Measurements from ENCODE around the gene SPATA21. TPM values are rescaled to one million over a fixed set of nuclear protein-coding genes. Genes with fewer than 3 reads are reported as not detected.

Gene SPATA21
- polyA plus RNA-seq, 1 donor from 2014 or later, result 0.15 TPM

GRCh38 chr1:16464917-16465625, 27.8 kb upstream of the SPATA21 start:
- no peak overlapping the region for H3K27ac ChIP-seq (ENCODE audit: low read length)
- H3K79me2 ChIP-seq (replicated peaks; ENCODE audit: insufficient read depth, low read length), result no peaks in the 10 kb centered on the region
- no peaks in the 10 kb centered on the region for H3K9me2 ChIP-seq (ENCODE audit: insufficient read depth, low read length)
- H2AFZ ChIP-seq (ENCODE audit: low read depth, low read length), result no peak overlapping the region
- TF ChIP-seq TAF1 (IDR thresholded peaks at IDR 0.05; ENCODE audit: low read depth), result no peak
- TF ChIP-seq EP300 (conservative IDR thresholded peaks at IDR 0.05; ENCODE audit: poor library complexity, severe bottlenecking), result no peak
- no peak for TF ChIP-seq SMC3 (conservative IDR thresholded peaks at IDR 0.05; ENCODE audit: poor library complexity)
- TF ChIP-seq, protein P1, sequence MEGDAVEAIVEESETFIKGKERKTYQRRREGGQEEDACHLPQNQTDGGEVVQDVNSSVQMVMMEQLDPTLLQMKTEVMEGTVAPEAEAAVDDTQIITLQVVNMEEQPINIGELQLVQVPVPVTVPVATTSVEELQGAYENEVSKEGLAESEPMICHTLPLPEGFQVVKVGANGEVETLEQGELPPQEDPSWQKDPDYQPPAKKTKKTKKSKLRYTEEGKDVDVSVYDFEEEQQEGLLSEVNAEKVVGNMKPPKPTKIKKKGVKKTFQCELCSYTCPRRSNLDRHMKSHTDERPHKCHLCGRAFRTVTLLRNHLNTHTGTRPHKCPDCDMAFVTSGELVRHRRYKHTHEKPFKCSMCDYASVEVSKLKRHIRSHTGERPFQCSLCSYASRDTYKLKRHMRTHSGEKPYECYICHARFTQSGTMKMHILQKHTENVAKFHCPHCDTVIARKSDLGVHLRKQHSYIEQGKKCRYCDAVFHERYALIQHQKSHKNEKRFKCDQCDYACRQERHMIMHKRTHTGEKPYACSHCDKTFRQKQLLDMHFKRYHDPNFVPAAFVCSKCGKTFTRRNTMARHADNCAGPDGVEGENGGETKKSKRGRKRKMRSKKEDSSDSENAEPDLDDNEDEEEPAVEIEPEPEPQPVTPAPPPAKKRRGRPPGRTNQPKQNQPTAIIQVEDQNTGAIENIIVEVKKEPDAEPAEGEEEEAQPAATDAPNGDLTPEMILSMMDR (IDR thresholded peaks at IDR 0.05; ENCODE audit: poor library complexity, severe bottlenecking), result no peak
- no peak for TF ChIP-seq RAD21 (conservative IDR thresholded peaks at IDR 0.05)
- TF ChIP-seq, protein P2, sequence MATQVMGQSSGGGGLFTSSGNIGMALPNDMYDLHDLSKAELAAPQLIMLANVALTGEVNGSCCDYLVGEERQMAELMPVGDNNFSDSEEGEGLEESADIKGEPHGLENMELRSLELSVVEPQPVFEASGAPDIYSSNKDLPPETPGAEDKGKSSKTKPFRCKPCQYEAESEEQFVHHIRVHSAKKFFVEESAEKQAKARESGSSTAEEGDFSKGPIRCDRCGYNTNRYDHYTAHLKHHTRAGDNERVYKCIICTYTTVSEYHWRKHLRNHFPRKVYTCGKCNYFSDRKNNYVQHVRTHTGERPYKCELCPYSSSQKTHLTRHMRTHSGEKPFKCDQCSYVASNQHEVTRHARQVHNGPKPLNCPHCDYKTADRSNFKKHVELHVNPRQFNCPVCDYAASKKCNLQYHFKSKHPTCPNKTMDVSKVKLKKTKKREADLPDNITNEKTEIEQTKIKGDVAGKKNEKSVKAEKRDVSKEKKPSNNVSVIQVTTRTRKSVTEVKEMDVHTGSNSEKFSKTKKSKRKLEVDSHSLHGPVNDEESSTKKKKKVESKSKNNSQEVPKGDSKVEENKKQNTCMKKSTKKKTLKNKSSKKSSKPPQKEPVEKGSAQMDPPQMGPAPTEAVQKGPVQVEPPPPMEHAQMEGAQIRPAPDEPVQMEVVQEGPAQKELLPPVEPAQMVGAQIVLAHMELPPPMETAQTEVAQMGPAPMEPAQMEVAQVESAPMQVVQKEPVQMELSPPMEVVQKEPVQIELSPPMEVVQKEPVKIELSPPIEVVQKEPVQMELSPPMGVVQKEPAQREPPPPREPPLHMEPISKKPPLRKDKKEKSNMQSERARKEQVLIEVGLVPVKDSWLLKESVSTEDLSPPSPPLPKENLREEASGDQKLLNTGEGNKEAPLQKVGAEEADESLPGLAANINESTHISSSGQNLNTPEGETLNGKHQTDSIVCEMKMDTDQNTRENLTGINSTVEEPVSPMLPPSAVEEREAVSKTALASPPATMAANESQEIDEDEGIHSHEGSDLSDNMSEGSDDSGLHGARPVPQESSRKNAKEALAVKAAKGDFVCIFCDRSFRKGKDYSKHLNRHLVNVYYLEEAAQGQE (IDR thresholded peaks at IDR 0.05; ENCODE audit: borderline replicate concordance), result no peak
- TF ChIP-seq EZH2 (IDR thresholded peaks at IDR 0.05; ENCODE audit: borderline replicate concordance, insufficient read depth, low read length, poor library complexity, severe bottlenecking), result no peak
- TF ChIP-seq POLR2AphosphoS5 (IDR thresholded peaks at IDR 0.05), result no peak
- no peak for TF ChIP-seq MXI1 (conservative IDR thresholded peaks at IDR 0.05; ENCODE audit: poor library complexity, severe bottlenecking)
- H3K4me3 ChIP-seq (ENCODE audit: low read length), result no peak overlapping the region
- H3K9ac ChIP-seq (ENCODE audit: low read length), result no peak overlapping the region
- H3K36me3 ChIP-seq (ENCODE audit: insufficient read depth, low read length), result no peaks in the 10 kb centered on the region
- H4K20me1 ChIP-seq (ENCODE audit: insufficient read depth), result no peaks in the 10 kb centered on the region
- H3K27me3 ChIP-seq (ENCODE audit: insufficient read depth, low read depth, low read length), result no peaks in the 10 kb centered on the region
- H3F3A ChIP-seq (ENCODE audit: insufficient read depth, low read length, poor library complexity, severe bottlenecking), result no peaks in the 10 kb centered on the region
- H3K9me3 ChIP-seq (ENCODE audit: low read length), result no peaks in the 10 kb centered on the region
- no peak overlapping the region for H3K4me2 ChIP-seq (ENCODE audit: low read length)

DNA sequence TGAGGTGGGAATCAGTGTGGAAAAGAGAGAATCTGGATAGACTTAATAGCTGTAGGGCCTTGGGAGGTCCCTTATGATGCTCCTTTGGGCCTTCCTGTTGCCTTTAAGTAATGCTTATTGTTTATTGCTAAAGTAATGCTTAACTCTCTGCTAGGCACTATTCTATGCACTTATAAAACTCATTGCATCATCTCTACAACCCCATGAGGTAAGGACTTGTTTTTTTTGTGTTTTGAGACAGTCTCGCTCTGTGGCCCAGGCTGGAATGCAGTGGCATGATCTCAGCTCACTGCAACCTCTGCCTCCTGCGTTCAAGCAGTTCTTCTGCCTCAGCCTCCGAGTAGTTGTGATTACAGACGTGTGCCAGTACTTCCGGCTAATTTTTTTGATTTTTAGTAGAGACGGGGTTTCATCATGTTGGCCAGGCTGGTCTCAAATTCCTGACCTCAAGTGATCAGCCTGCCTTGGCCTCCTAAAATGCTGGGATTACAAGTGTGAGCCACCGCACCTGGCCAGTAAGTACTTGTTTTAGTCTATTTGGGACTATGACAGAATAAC, 25.6 kb upstream of the SPATA21 start:
- TF ChIP-seq EP300 (conservative IDR thresholded peaks at IDR 0.05; ENCODE audit: poor library complexity, severe bottlenecking) (no peak), TAF1 (IDR thresholded peaks at IDR 0.05; ENCODE audit: low read depth) (no peak), MXI1 (conservative IDR thresholded peaks at IDR 0.05; ENCODE audit: poor library complexity, severe bottlenecking) (no peak), POLR2AphosphoS5 (IDR thresholded peaks at IDR 0.05) (no peak)
- TF ChIP-seq, protein P1 (IDR thresholded peaks at IDR 0.05; ENCODE audit: poor library complexity, severe bottlenecking), result no peak
- Histone ChIP-seq H3K27me3 (ENCODE audit: insufficient read depth, low read depth, low read length) (no peaks in the 10 kb centered on the region), H4K20me1 (ENCODE audit: insufficient read depth) (no peaks in the 10 kb centered on the region), H3K36me3 (ENCODE audit: insufficient read depth, low read length) (no peaks in the 10 kb centered on the region), H3K9me2 (ENCODE audit: insufficient read depth, low read length) (no peaks in the 10 kb centered on the region), H3K9me3 (ENCODE audit: low read length) (no peaks in the 10 kb centered on the region), H3F3A (ENCODE audit: insufficient read depth, low read length, poor library complexity, severe bottlenecking) (no peaks in the 10 kb centered on the region), H3K79me2 (replicated peaks; ENCODE audit: insufficient read depth, low read length) (no peaks in the 10 kb centered on the region), H2AFZ (ENCODE audit: low read depth, low read length) (no peak overlapping the region), H3K4me2 (ENCODE audit: low read length) (no peak overlapping the region), H3K9ac (ENCODE audit: low read length) (no peak overlapping the region), H3K4me3 (ENCODE audit: low read length) (no peak overlapping the region), H3K27ac (ENCODE audit: low read length) (no peak overlapping the region)

Data from neural cell (in vitro differentiated cells).